WERI-Rb-1 (cell line): ENCODE results near the gene PGLYRP2.
"Not testable (repeated sequence)": the region's sequence is repeated elsewhere in the genome, so short reads cannot be mapped to it uniquely, and the experiment has no call there.

Experiments used
- DNase-seq: peaks from one replicate; pipeline ENCODE4 v3.0.0-alpha.2; 2020
- H3K27ac ChIP-seq: fragments of 250-450 bp; sonication (Bioruptor Pico); 2 replicates; pipeline ENCODE4 v1.5.1; 2020; ENCODE audit warnings: mild to moderate bottlenecking, moderate library complexity
- H3K27me3 ChIP-seq: fragments of 250-450 bp; sonication (Bioruptor Pico); 2 replicates; pipeline ENCODE4 v1.5.1; 2021; ENCODE audit warnings: mild to moderate bottlenecking, low read depth, moderate library complexity; ENCODE audit not compliant: insufficient read depth, severe bottlenecking
- H3K36me3 ChIP-seq: fragments of 250-450 bp; sonication (Bioruptor Pico); 2 replicates; pipeline ENCODE4 v1.5.1; 2020; ENCODE audit warnings: mild to moderate bottlenecking, moderate library complexity
- H3K4me3 ChIP-seq: 2 replicates; pipeline ENCODE4 v1.5.1; 2011; ENCODE audit warnings: low read depth, mild to moderate bottlenecking, control low read depth, low read length
- H3K9me3 ChIP-seq: fragments of 250-450 bp; sonication (Bioruptor Pico); 2 replicates; pipeline ENCODE4 v1.5.1; 2021; ENCODE audit warnings: mild to moderate bottlenecking, moderate library complexity; ENCODE audit not compliant: severe bottlenecking
- TF ChIP-seq, protein P1 (sequence below): IDR thresholded peaks from 2 replicates; pipeline ENCODE4 v1.5.1; 2011; ENCODE audit warnings: low read depth, mild to moderate bottlenecking, control low read depth, inconsistent platforms, low read length

Gene PGLYRP2

DNA sequence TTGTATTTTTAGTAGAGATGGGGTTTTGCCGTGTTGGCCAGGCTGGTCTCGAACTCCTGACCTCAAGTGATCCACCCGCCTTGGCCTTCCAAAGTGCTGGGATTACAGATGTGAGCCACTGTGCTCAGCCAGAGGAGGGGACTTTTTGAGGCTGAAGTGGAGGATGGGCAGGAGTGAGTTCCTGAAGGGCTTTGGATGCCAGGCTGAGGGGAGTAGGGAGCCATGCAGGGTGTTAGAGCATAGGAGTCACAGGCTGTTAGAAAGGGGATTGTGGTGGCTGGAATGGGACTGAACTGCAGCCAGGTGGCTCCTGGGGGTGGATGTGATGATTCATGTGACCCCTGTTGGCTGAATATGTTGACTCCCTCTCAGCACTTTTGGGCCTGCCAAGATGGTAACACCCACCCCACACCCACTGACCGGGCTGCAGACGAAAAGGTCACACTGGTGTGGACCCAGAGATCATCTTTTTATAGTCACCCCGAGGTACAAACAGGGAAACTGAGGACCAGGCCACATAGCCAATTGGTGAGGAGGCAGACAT lies 40.2 kb upstream of the PGLYRP2 start:
- Histone ChIP-seq H3K27me3 (peaks cover 76% of the 10 kb centered on the region), H3K4me3 (no peak overlapping the region), H3K9me3 (peaks cover 3% of the 10 kb centered on the region), H3K36me3 (no peaks in the 10 kb centered on the region), H3K27ac (no peak overlapping the region)
- TF ChIP-seq, protein P1, sequence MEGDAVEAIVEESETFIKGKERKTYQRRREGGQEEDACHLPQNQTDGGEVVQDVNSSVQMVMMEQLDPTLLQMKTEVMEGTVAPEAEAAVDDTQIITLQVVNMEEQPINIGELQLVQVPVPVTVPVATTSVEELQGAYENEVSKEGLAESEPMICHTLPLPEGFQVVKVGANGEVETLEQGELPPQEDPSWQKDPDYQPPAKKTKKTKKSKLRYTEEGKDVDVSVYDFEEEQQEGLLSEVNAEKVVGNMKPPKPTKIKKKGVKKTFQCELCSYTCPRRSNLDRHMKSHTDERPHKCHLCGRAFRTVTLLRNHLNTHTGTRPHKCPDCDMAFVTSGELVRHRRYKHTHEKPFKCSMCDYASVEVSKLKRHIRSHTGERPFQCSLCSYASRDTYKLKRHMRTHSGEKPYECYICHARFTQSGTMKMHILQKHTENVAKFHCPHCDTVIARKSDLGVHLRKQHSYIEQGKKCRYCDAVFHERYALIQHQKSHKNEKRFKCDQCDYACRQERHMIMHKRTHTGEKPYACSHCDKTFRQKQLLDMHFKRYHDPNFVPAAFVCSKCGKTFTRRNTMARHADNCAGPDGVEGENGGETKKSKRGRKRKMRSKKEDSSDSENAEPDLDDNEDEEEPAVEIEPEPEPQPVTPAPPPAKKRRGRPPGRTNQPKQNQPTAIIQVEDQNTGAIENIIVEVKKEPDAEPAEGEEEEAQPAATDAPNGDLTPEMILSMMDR = no peak
- DNase-seq = no peak

DNA sequence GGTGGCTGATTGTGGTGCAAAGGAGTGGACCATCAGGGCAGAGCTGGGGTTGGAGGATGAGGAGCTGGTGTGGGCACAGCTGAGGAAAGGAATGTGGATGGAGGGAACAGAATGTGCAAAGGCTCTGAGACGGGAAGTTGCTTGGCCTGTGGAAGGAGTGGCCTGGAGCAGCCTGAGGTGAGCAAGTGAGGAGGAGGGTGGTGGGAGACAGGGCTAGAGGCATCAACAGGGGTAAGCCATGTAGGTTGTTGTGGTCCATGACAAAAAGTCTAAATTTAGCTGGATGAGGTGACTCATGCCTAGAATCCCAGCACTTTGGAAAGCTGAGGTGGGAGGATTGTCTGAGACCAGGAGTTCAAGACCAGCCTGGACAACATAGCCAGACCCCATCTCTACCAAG lies 38.5 kb upstream of the PGLYRP2 start:
- peaks cover 3% of the 10 kb centered on the region for H3K9me3 ChIP-seq
- H3K36me3 ChIP-seq = no peaks in the 10 kb centered on the region
- H3K4me3 ChIP-seq = no peak overlapping the region
- H3K27me3 ChIP-seq = peaks cover 72% of the 10 kb centered on the region
- no peak for DNase-seq
- H3K27ac ChIP-seq = no peak overlapping the region
- TF ChIP-seq, protein P1 = no peak

DNA sequence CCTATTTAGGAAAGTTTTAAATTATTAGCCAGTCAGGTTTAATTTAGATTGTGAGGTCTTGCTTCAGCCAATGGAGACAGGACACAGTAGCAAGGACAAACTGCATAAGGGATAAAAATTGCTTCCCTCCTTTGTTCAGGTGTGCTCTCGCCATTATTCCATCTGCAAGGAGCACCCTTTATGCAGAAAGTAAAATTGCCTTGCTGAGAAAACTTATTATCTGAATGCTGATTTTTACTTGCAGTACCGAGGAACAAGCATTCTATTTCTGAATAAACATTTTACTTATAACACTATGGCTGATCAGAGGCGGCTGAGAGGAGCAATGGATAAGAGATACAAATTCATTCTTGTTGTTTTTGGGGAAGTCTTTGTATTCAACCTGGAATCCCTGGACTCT lies 37.1 kb upstream of the PGLYRP2 start:
- TF ChIP-seq, protein P1 = no peak
- H3K9me3 ChIP-seq = peaks cover 3% of the 10 kb centered on the region
- no peak overlapping the region for H3K27ac ChIP-seq
- H3K4me3 ChIP-seq = no peak overlapping the region
- peaks cover 73% of the 10 kb centered on the region for H3K27me3 ChIP-seq
- no peak for DNase-seq
- H3K36me3 ChIP-seq = no peaks in the 10 kb centered on the region

DNA sequence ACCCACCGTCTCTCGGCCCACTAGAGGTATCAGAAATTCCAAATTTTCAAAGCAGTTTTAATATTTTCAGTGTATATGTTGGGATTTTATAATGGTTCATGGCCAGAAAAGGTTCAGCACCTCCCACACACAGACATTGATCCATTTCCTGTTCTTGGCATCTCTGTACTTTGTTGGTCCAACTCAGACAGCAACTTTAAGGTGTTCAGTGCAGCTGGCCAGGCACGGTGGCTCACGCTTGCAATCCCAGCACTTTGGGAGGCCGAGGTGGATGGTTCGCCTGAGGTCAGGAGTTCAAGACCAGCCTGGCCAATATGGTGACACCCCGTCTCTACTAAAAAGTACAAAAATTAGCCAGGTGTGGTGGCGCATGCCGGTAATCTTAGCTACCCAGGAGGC lies 35.9 kb upstream of the PGLYRP2 start:
- not testable (repeated sequence) for H3K4me3 ChIP-seq, H3K9me3 ChIP-seq, DNase-seq, H3K27ac ChIP-seq, H3K36me3 ChIP-seq
- peaks cover 76% of the 10 kb centered on the region for H3K27me3 ChIP-seq

DNA sequence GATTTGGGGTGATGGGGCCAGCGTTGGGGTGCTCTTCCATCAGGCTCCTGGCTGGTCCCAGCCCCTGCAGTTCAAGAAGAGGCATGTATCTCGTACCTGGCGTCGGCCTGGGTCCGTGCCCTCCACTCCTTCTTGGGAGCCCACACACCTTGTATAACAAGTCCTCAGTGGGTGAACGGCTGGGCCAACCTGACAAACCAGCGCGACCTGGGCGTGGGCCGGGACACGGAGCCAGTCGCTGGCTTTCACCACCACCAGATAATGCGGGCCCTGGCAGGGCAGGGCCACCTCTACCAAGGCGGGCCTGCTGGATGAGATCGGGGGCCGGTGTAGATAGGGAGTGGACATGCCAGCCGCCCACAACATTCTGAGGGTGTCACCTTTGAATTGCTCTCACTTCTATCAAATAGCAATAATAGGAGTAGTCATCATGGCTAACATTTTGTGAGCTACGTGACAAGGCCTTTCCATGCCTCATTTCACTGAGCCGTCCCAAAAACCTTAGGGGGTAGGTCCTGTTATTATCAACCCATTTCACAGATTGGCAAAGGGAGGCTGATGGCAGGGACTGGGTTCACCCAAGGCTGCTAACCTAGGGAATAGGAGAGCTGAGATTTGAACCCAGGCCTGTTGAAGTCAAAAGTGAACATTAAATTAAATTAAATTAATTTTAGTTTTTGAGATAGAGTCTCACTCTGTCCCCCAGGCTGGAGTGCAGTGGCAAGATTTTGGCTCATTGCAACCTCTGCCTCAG lies 32.5 kb upstream of the PGLYRP2 start:
- H3K36me3 ChIP-seq = no peaks in the 10 kb centered on the region
- no peak for DNase-seq
- TF ChIP-seq, protein P1 = no peak

DNA sequence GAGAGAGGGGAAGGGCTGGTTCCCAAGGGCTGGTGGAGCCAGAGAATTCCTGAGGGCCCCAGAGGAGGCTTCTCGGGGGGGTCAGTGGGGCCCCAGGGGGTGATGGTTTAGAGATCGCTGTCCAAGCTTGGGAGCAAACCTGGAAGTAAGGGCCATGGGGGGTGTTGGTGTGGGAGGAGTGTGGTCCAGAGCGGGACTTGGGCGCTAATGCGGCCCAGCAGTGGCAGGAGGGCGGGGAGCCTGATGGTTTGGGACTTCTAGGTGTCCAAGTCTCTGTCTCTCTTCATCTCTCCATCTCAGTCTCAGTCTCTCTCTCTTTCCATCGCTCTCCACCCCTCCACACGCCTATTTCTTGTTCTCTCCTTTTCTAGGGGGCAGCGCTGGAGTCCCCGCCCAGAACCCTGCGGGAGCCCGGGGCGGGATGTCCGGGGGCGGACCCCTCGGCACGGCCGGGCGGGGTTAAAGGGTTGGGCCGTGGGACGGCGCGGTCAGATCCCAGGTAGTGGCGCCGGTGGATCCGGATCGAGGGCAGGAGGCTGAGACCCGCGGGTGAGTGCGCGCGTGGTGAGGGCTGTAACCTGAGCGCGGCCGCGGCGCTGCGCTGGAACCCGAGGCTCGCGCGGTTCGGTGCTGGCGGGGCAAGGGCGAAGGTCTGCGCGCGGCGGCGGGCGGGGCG lies 28.9 kb upstream of the PGLYRP2 start, which contains the start of gene CYP4F22:
Gene CYP4F22, plus strand, starts transcription at position 491 of the 676 bp plus-strand sequence. CDS start 16,812 bp downstream, outside the sequence.
- no peak within 1 kb of the TSS for H3K4me3 ChIP-seq

More for the DNA sequence above, 32.5 kb upstream of the PGLYRP2 start:
- H3K9me3 ChIP-seq = peaks cover 3% of the 10 kb centered on the region
- H3K27ac ChIP-seq = no peak overlapping the region
- H3K4me3 ChIP-seq = no peak overlapping the region
- peaks cover 82% of the 10 kb centered on the region for H3K27me3 ChIP-seq

More for the DNA sequence above, 28.9 kb upstream of the PGLYRP2 start, which contains the start of gene CYP4F22:
- peaks cover 81% of the 10 kb centered on the region for H3K27me3 ChIP-seq
- H3K27ac ChIP-seq = no peak within 1 kb of the TSS
- no peak for DNase-seq
- TF ChIP-seq, protein P1 = no peak
- H3K9me3 ChIP-seq = no peaks in the 10 kb centered on the region
- no peaks in the 10 kb centered on the region for H3K36me3 ChIP-seq
